Measurements from ENCODE around the gene ATP10B.

ATP10B gene

DNA sequence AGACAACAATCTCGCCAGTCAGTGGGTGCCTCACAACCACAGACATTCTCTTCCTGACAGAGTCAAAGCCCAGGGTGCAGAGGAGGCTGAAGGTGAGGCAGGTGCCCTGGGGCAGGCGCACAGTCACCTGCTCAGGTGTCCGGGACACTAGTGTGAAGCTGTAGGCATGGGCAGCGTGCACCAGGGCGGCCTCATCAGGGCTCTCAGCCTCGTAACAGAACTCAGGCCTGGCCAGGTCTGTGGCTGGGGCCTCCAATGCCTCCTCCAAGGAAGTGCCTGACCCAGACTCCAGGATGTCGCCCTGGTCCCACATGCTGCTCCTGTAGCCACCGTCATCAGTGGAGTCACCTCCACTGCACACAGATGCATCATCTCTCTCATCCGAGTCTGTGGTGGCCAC, 231.6 kb downstream of the ATP10B start:
- POLR2A ChIA-PET = no interaction called here

GRCh38 chr5:160619381-160619780, 232.6 kb downstream of the ATP10B start:
- Histone ChIP-seq H3K36me3 (ENCODE audit: control insufficient read depth in 4 of 4, insufficient read depth in 4 of 4, low read length in 3 of 4) (no peaks in the 10 kb centered on the region), H3K9me3 (ENCODE audit: control extremely low read depth in 1 of 5, control insufficient read depth in 4 of 5, insufficient read depth in 2 of 5, low read depth in 1 of 5, low read length in 4 of 5) (no peaks in the 10 kb centered on the region), H3K27me3 (replicated peaks in 2 of 5; ENCODE audit: control insufficient read depth in 4 of 5, insufficient read depth in 5 of 5, low read length in 4 of 5) (no peaks in the 10 kb centered on the region), H3K4me3 (ENCODE audit: control insufficient read depth in 1 of 7, extremely low read depth in 1 of 7, insufficient read depth in 4 of 7, low read depth in 2 of 7, low read length in 6 of 7) (no peak overlapping the region), H3K27ac (ENCODE audit: insufficient read depth in 1 of 2, low read depth in 1 of 2, low read length in 2 of 2, poor library complexity in 1 of 2, severe bottlenecking in 2 of 2) (no peak overlapping the region), H3K4me1 (ENCODE audit: control extremely low read depth in 1 of 4, control insufficient read depth in 4 of 4, insufficient read depth in 4 of 4, low read length in 3 of 4) (no peaks in the 10 kb centered on the region)
- ChIA-PET POLR2A (no interaction called here), CTCF (no interaction called here)
- DNase-seq = no peak
- 90% methylated on average over 1 of the region's 3 CpGs for WGBS (ENCODE audit: insufficient coverage)

More for the DNA sequence above, 231.6 kb downstream of the ATP10B start:
- no peaks in the 10 kb centered on the region for H3K27me3 ChIP-seq (replicated peaks in 2 of 5; ENCODE audit: control insufficient read depth in 4 of 5, insufficient read depth in 5 of 5, low read length in 4 of 5)
- no peak for DNase-seq
- H3K27ac ChIP-seq (ENCODE audit: insufficient read depth in 1 of 2, low read depth in 1 of 2, low read length in 2 of 2, poor library complexity in 1 of 2, severe bottlenecking in 2 of 2) = no peak overlapping the region
- 99% methylated on average over 8 of the region's 9 CpGs for WGBS (ENCODE audit: insufficient coverage)
- H3K36me3 ChIP-seq (ENCODE audit: control insufficient read depth in 4 of 4, insufficient read depth in 4 of 4, low read length in 3 of 4) = no peaks in the 10 kb centered on the region
- no peaks in the 10 kb centered on the region for H3K4me1 ChIP-seq (ENCODE audit: control extremely low read depth in 1 of 4, control insufficient read depth in 4 of 4, insufficient read depth in 4 of 4, low read length in 3 of 4)
- H3K4me3 ChIP-seq (ENCODE audit: control insufficient read depth in 1 of 7, extremely low read depth in 1 of 7, insufficient read depth in 4 of 7, low read depth in 2 of 7, low read length in 6 of 7) = no peak overlapping the region
- no peaks in the 10 kb centered on the region for H3K9me3 ChIP-seq (ENCODE audit: control extremely low read depth in 1 of 5, control insufficient read depth in 4 of 5, insufficient read depth in 2 of 5, low read depth in 1 of 5, low read length in 4 of 5)
- CTCF ChIA-PET = no interaction called here

DNA sequence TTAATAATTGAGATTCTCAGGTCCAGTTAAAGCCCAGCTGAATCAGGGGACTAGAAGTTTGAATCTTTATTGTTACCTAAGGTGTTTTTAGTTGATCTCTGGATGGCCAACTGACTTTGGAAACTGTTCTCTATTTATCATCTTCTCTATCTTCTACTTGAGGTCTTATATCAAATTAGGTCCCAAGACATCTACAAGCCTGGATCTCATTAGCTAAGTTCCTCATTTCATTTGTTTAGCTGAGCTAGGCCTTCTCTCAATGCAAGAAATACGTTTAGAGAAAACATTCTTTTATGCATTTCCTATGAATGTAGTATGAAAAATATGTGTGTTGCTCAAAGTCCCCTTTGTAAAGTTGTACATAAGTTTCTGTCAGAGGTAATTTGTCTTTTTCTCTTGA, 233.7 kb downstream of the ATP10B start:
- Histone ChIP-seq H3K36me3 (ENCODE audit: control insufficient read depth in 4 of 4, insufficient read depth in 4 of 4, low read length in 3 of 4) (no peaks in the 10 kb centered on the region), H3K9me3 (ENCODE audit: control extremely low read depth in 1 of 5, control insufficient read depth in 4 of 5, insufficient read depth in 2 of 5, low read depth in 1 of 5, low read length in 4 of 5) (no peaks in the 10 kb centered on the region), H3K4me1 (ENCODE audit: control extremely low read depth in 1 of 4, control insufficient read depth in 4 of 4, insufficient read depth in 4 of 4, low read length in 3 of 4) (no peaks in the 10 kb centered on the region), H3K27me3 (replicated peaks in 2 of 5; ENCODE audit: control insufficient read depth in 4 of 5, insufficient read depth in 5 of 5, low read length in 4 of 5) (no peaks in the 10 kb centered on the region), H3K4me3 (ENCODE audit: control insufficient read depth in 1 of 7, extremely low read depth in 1 of 7, insufficient read depth in 4 of 7, low read depth in 2 of 7, low read length in 6 of 7) (no peak overlapping the region), H3K27ac (ENCODE audit: insufficient read depth in 1 of 2, low read depth in 1 of 2, low read length in 2 of 2, poor library complexity in 1 of 2, severe bottlenecking in 2 of 2) (no peak overlapping the region)
- peak in 1 of 3 donors; percentile 17 for DNase-seq
- 57% methylated on average over 1 of the region's 1 CpG for WGBS (ENCODE audit: insufficient coverage)
- ChIA-PET POLR2A (no interaction called here), CTCF (no interaction called here)

GRCh38 chr5:160616712-160617497, 235.1 kb downstream of the ATP10B start:
- H3K4me3 ChIP-seq (ENCODE audit: control insufficient read depth in 1 of 7, extremely low read depth in 1 of 7, insufficient read depth in 4 of 7, low read depth in 2 of 7, low read length in 6 of 7) = no peak overlapping the region
- 95% methylated on average over 3 of the region's 4 CpGs for WGBS (ENCODE audit: insufficient coverage)
- no peaks in the 10 kb centered on the region for H3K27me3 ChIP-seq (replicated peaks in 2 of 5; ENCODE audit: control insufficient read depth in 4 of 5, insufficient read depth in 5 of 5, low read length in 4 of 5)
- no peak overlapping the region for H3K27ac ChIP-seq (ENCODE audit: insufficient read depth in 1 of 2, low read depth in 1 of 2, low read length in 2 of 2, poor library complexity in 1 of 2, severe bottlenecking in 2 of 2)
- no peaks in the 10 kb centered on the region for H3K36me3 ChIP-seq (ENCODE audit: control insufficient read depth in 4 of 4, insufficient read depth in 4 of 4, low read length in 3 of 4)
- CTCF ChIA-PET = no interaction called here
- DNase-seq = peak in 2 of 3 donors; percentile 10 to 23
- no peaks in the 10 kb centered on the region for H3K9me3 ChIP-seq (ENCODE audit: control extremely low read depth in 1 of 5, control insufficient read depth in 4 of 5, insufficient read depth in 2 of 5, low read depth in 1 of 5, low read length in 4 of 5)
- no peaks in the 10 kb centered on the region for H3K4me1 ChIP-seq (ENCODE audit: control extremely low read depth in 1 of 4, control insufficient read depth in 4 of 4, insufficient read depth in 4 of 4, low read length in 3 of 4)
- POLR2A ChIA-PET = no interaction called here

GRCh38 chr5:160614136-160614535, 237.9 kb downstream of the ATP10B start:
- no peak for DNase-seq
- Histone ChIP-seq H3K36me3 (ENCODE audit: control insufficient read depth in 4 of 4, insufficient read depth in 4 of 4, low read length in 3 of 4) (no peaks in the 10 kb centered on the region), H3K4me3 (ENCODE audit: control insufficient read depth in 1 of 7, extremely low read depth in 1 of 7, insufficient read depth in 4 of 7, low read depth in 2 of 7, low read length in 6 of 7) (no peak overlapping the region), H3K27me3 (replicated peaks in 2 of 5; ENCODE audit: control insufficient read depth in 4 of 5, insufficient read depth in 5 of 5, low read length in 4 of 5) (no peaks in the 10 kb centered on the region), H3K4me1 (ENCODE audit: control extremely low read depth in 1 of 4, control insufficient read depth in 4 of 4, insufficient read depth in 4 of 4, low read length in 3 of 4) (no peaks in the 10 kb centered on the region), H3K9me3 (ENCODE audit: control extremely low read depth in 1 of 5, control insufficient read depth in 4 of 5, insufficient read depth in 2 of 5, low read depth in 1 of 5, low read length in 4 of 5) (peaks cover 0 to 5% (median 0%) of the 10 kb centered on the region in 5 experiments), H3K27ac (ENCODE audit: insufficient read depth in 1 of 2, low read depth in 1 of 2, low read length in 2 of 2, poor library complexity in 1 of 2, severe bottlenecking in 2 of 2) (no peak overlapping the region)
- POLR2A ChIA-PET = interaction anchor here (1.2 kb wide), 1 partner anchor 23 kb away, joined by 3 read pairs; no protein-coding TSS in a partner anchor
- CTCF ChIA-PET = interaction anchor here (0.8 to 1.3 kb wide), 2 partner anchors 12 to 84 kb away, joined by 3 read pairs; no protein-coding TSS in a partner anchor
- 92% methylated on average over 2 of the region's 3 CpGs for WGBS (ENCODE audit: insufficient coverage)

GRCh38 chr5:160605266-160605665, 246.7 kb downstream of the ATP10B start:
- no peak overlapping the region for H3K27ac ChIP-seq (ENCODE audit: insufficient read depth in 1 of 2, low read depth in 1 of 2, low read length in 2 of 2, poor library complexity in 1 of 2, severe bottlenecking in 2 of 2)
- H3K27me3 ChIP-seq (replicated peaks in 2 of 5; ENCODE audit: control insufficient read depth in 4 of 5, insufficient read depth in 5 of 5, low read length in 4 of 5) = no peaks in the 10 kb centered on the region
- ChIA-PET CTCF (no interaction called here), POLR2A (no interaction called here)
- no CpG with 5 or more reads among the region's 2 CpGs for WGBS (ENCODE audit: insufficient coverage)
- H3K4me1 ChIP-seq (ENCODE audit: control extremely low read depth in 1 of 4, control insufficient read depth in 4 of 4, insufficient read depth in 4 of 4, low read length in 3 of 4) = no peaks in the 10 kb centered on the region
- no peak overlapping the region for H3K4me3 ChIP-seq (ENCODE audit: control insufficient read depth in 1 of 7, extremely low read depth in 1 of 7, insufficient read depth in 4 of 7, low read depth in 2 of 7, low read length in 6 of 7)
- no peaks in the 10 kb centered on the region for H3K36me3 ChIP-seq (ENCODE audit: control insufficient read depth in 4 of 4, insufficient read depth in 4 of 4, low read length in 3 of 4)
- H3K9me3 ChIP-seq (ENCODE audit: control extremely low read depth in 1 of 5, control insufficient read depth in 4 of 5, insufficient read depth in 2 of 5, low read depth in 1 of 5, low read length in 4 of 5) = peaks cover 0 to 3% (median 0%) of the 10 kb centered on the region in 5 experiments
- DNase-seq = no peak

- Histone ChIP-seq H3K4me3 (ENCODE audit: control insufficient read depth in 1 of 7, extremely low read depth in 1 of 7, insufficient read depth in 4 of 7, low read depth in 2 of 7, low read length in 6 of 7) (no peak overlapping the region), H3K27ac (ENCODE audit: insufficient read depth in 1 of 2, low read depth in 1 of 2, low read length in 2 of 2, poor library complexity in 1 of 2, severe bottlenecking in 2 of 2) (no peak overlapping the region), H3K4me1 (ENCODE audit: control extremely low read depth in 1 of 4, control insufficient read depth in 4 of 4, insufficient read depth in 4 of 4, low read length in 3 of 4) (no peaks in the 10 kb centered on the region), H3K36me3 (ENCODE audit: control insufficient read depth in 4 of 4, insufficient read depth in 4 of 4, low read length in 3 of 4) (no peaks in the 10 kb centered on the region), H3K9me3 (ENCODE audit: control extremely low read depth in 1 of 5, control insufficient read depth in 4 of 5, insufficient read depth in 2 of 5, low read depth in 1 of 5, low read length in 4 of 5) (no peaks in the 10 kb centered on the region), H3K27me3 (replicated peaks in 2 of 5; ENCODE audit: control insufficient read depth in 4 of 5, insufficient read depth in 5 of 5, low read length in 4 of 5) (no peaks in the 10 kb centered on the region)
- no peak for DNase-seq
- POLR2A ChIA-PET = no interaction called here
- CTCF ChIA-PET = no interaction called here
- 100% methylated on average over 2 of the region's 4 CpGs for WGBS (ENCODE audit: insufficient coverage)
Measured at GRCh38 chr5:160604484-160604883, 247.5 kb downstream of the ATP10B start.
